ENCODE measurements around the gene SBNO1. TPM values are rescaled to one million over a fixed set of nuclear protein-coding genes. Genes with fewer than 3 reads are reported as not detected.

Gene SBNO1
- total and polyA plus RNA-seq, 2 donors (not counting 1 experiment from before 2014, with no cell fraction given): 5.9 to 47.5 TPM

- Histone ChIP-seq H3K4me1 (ENCODE audit: control insufficient read depth in 2 of 2, insufficient read depth in 2 of 2, low read length in 2 of 2) (no peaks in the 10 kb centered on the region), H3K79me2 (ENCODE audit: control insufficient read depth, insufficient read depth, low read length) (no peaks in the 10 kb centered on the region), H3K27ac (ENCODE audit: low read length in 2 of 2) (no peak overlapping the region), H3K4me3 (ENCODE audit: control extremely low read depth in 1 of 5, extremely low read depth in 1 of 5, insufficient read depth in 1 of 5, low read depth in 2 of 5, low read length in 4 of 5) (no peak overlapping the region), H3K27me3 (replicated peaks in 1 of 4; ENCODE audit: control extremely low read depth in 1 of 4, control insufficient read depth in 3 of 4, insufficient read depth in 4 of 4, low read length in 3 of 4) (no peaks in the 10 kb centered on the region), H3K36me3 (replicated peaks in 1 of 2; ENCODE audit: control extremely low read depth in 1 of 2, control insufficient read depth in 1 of 2, extremely low read depth in 1 of 2, insufficient read depth in 2 of 2, low read length in 1 of 2) (peaks cover 14 to 81% of the 10 kb centered on the region in 2 experiments), H3K4me2 (replicated peaks; ENCODE audit: low read depth, low read length, poor library complexity, severe bottlenecking) (no peak overlapping the region), H3K9ac (ENCODE audit: low read length) (no peak overlapping the region), H4K20me1 (ENCODE audit: control insufficient read depth, insufficient read depth, low read length, poor library complexity, severe bottlenecking) (no peaks in the 10 kb centered on the region), H2AFZ (ENCODE audit: insufficient read depth, low read depth, low read length, poor library complexity, severe bottlenecking) (no peak overlapping the region), H3K9me3 (ENCODE audit: control extremely low read depth in 1 of 3, control insufficient read depth in 2 of 3, insufficient read depth in 1 of 3, low read length in 2 of 3) (no peaks in the 10 kb centered on the region)
- no peaks in the 10 kb centered on the region for H3K9me3 Mint-ChIP-seq (ENCODE audit: insufficient read depth)
- POLR2A ChIA-PET: no interaction called here
- intact Hi-C loops (cut with micrococcal nuclease): no loop called here
- 100% methylated on average over 1 of the region's 3 CpGs for WGBS (ENCODE audit: insufficient coverage)
- TF ChIP-seq, protein P1, sequence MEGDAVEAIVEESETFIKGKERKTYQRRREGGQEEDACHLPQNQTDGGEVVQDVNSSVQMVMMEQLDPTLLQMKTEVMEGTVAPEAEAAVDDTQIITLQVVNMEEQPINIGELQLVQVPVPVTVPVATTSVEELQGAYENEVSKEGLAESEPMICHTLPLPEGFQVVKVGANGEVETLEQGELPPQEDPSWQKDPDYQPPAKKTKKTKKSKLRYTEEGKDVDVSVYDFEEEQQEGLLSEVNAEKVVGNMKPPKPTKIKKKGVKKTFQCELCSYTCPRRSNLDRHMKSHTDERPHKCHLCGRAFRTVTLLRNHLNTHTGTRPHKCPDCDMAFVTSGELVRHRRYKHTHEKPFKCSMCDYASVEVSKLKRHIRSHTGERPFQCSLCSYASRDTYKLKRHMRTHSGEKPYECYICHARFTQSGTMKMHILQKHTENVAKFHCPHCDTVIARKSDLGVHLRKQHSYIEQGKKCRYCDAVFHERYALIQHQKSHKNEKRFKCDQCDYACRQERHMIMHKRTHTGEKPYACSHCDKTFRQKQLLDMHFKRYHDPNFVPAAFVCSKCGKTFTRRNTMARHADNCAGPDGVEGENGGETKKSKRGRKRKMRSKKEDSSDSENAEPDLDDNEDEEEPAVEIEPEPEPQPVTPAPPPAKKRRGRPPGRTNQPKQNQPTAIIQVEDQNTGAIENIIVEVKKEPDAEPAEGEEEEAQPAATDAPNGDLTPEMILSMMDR (IDR thresholded peaks at IDR 0.05): no peak
- DNase-seq (no peak), ATAC-seq (ENCODE audit: low read depth) (no peak)
- no peak overlapping the region for H3K4me3 Mint-ChIP-seq
- H3K27ac Mint-ChIP-seq: no peak overlapping the region
- CTCF ChIA-PET: no interaction called here
- no peaks in the 10 kb centered on the region for H3K27me3 Mint-ChIP-seq
- no peaks in the 10 kb centered on the region for H3K4me1 Mint-ChIP-seq
Measured at GRCh38 chr12:123306200-123306599, 58.4 kb downstream of the SBNO1 start.

DNA sequence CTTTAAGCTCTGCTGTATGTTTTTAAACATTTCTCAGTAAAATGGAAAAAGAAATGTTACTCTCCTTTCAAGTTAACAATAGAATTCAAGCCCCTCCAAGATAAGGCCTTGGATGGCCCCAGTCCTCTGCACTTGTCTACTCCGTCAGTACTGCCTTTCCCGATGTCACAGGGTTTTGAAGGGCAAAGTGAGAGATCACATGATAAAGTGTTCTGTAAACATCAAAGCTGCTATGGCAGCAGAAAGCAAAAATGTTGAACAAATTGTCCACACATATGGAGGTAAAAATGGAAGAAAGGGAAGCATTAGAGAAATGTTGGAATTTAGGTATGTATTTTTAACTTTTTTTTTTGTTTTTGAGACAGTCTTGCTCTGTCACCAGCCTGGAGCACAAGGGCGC is 59.5 kb downstream of the SBNO1 start:
- POLR2A ChIA-PET: no interaction called here
- 100% methylated on average over 2 of the region's 3 CpGs for WGBS (ENCODE audit: insufficient coverage)
- H3K4me3 ChIP-seq (ENCODE audit: control extremely low read depth in 1 of 5, extremely low read depth in 1 of 5, insufficient read depth in 1 of 5, low read depth in 2 of 5, low read length in 4 of 5): no peak overlapping the region
- H3K4me1 ChIP-seq (ENCODE audit: control insufficient read depth in 2 of 2, insufficient read depth in 2 of 2, low read length in 2 of 2): no peaks in the 10 kb centered on the region
- Mint-ChIP-seq H3K4me1 (no peaks in the 10 kb centered on the region), H3K4me3 (no peak overlapping the region), H3K27me3 (no peaks in the 10 kb centered on the region), H3K9me3 (ENCODE audit: insufficient read depth) (no peaks in the 10 kb centered on the region), H3K27ac (no peak overlapping the region)
- no peak overlapping the region for H3K9ac ChIP-seq (ENCODE audit: low read length)
- H3K36me3 ChIP-seq (replicated peaks in 1 of 2; ENCODE audit: control extremely low read depth in 1 of 2, control insufficient read depth in 1 of 2, extremely low read depth in 1 of 2, insufficient read depth in 2 of 2, low read length in 1 of 2): peaks cover 14 to 76% of the 10 kb centered on the region in 2 experiments
- no peak for TF ChIP-seq EZH2 (IDR thresholded peaks at IDR 0.05; ENCODE audit: borderline replicate concordance, insufficient read depth, low read depth, low read length, poor library complexity, severe bottlenecking)
- TF ChIP-seq, protein P1 (IDR thresholded peaks at IDR 0.05): no peak
- H3K9me3 ChIP-seq (ENCODE audit: control extremely low read depth in 1 of 3, control insufficient read depth in 2 of 3, insufficient read depth in 1 of 3, low read length in 2 of 3): no peaks in the 10 kb centered on the region
- intact Hi-C loops (cut with micrococcal nuclease): no loop called here
- CTCF ChIA-PET: no interaction called here
- ATAC-seq (ENCODE audit: low read depth) (no peak), DNase-seq (no peak)
- H4K20me1 ChIP-seq (ENCODE audit: control insufficient read depth, insufficient read depth, low read length, poor library complexity, severe bottlenecking): no peaks in the 10 kb centered on the region
- H3K4me2 ChIP-seq (replicated peaks; ENCODE audit: low read depth, low read length, poor library complexity, severe bottlenecking): no peak overlapping the region
- H3K27me3 ChIP-seq (replicated peaks in 1 of 4; ENCODE audit: control extremely low read depth in 1 of 4, control insufficient read depth in 3 of 4, insufficient read depth in 4 of 4, low read length in 3 of 4): no peaks in the 10 kb centered on the region
- H3K27ac ChIP-seq (ENCODE audit: low read length in 2 of 2): no peak overlapping the region
- no peak overlapping the region for H2AFZ ChIP-seq (ENCODE audit: insufficient read depth, low read depth, low read length, poor library complexity, severe bottlenecking)
- H3K79me2 ChIP-seq (ENCODE audit: control insufficient read depth, insufficient read depth, low read length): no peaks in the 10 kb centered on the region
